Gastroesophageal sphincter (tissue), 3 donors: ENCODE data around the gene SGCD.

Source experiments
- EP300 ChIP-seq: sonication (generic); formaldehyde crosslinking; IDR thresholded peaks from one replicate; pipeline ENCODE4 v1.6.1; 2017; ENCODE audit warnings: antibody characterized with exemption, mild to moderate bottlenecking
- POLR2A ChIP-seq, 2 donors: fragments of 450-650 bp; IDR thresholded peaks; one replicate each; pipeline ENCODE4 v1.6.1; 2017; ENCODE audit warnings: antibody characterized with exemption in 2 of 2, mild to moderate bottlenecking in 2 of 2, moderate library complexity in 1 of 2
- TF ChIP-seq, protein P1 (sequence below), 4 experiments: fragments of 200-600 bp in 2 of 4; fragments of 450-650 bp in 2 of 4; sonication (generic) in 1 of 4; IDR thresholded peaks; one replicate each; pipeline ENCODE4 v1.5.1; 2017 to 2019; ENCODE audit warnings: antibody characterized with exemption in 4 of 4, mild to moderate bottlenecking in 2 of 4, moderate library complexity in 2 of 4

- TF ChIP-seq, protein P1, sequence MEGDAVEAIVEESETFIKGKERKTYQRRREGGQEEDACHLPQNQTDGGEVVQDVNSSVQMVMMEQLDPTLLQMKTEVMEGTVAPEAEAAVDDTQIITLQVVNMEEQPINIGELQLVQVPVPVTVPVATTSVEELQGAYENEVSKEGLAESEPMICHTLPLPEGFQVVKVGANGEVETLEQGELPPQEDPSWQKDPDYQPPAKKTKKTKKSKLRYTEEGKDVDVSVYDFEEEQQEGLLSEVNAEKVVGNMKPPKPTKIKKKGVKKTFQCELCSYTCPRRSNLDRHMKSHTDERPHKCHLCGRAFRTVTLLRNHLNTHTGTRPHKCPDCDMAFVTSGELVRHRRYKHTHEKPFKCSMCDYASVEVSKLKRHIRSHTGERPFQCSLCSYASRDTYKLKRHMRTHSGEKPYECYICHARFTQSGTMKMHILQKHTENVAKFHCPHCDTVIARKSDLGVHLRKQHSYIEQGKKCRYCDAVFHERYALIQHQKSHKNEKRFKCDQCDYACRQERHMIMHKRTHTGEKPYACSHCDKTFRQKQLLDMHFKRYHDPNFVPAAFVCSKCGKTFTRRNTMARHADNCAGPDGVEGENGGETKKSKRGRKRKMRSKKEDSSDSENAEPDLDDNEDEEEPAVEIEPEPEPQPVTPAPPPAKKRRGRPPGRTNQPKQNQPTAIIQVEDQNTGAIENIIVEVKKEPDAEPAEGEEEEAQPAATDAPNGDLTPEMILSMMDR (IDR thresholded peaks at IDR 0.05) = no peak
- TF ChIP-seq EP300 (no peak), POLR2A (IDR thresholded peaks at IDR 0.05) (no peak)
These were observed 123.8 kb downstream of the SGCD start for GRCh38 chr5:156450778-156451177.
